Measurements from ENCODE around the gene SNAPC5. TPM values are rescaled to one million over a fixed set of nuclear protein-coding genes. Genes with fewer than 3 reads are reported as not detected.

The SNAPC5 gene
- total and polyA plus RNA-seq, 2 of the 13 experiments (the other 11 are each of a cell fraction or from before 2014, with no cell fraction given): 14.8 to 36.2 TPM

DNA sequence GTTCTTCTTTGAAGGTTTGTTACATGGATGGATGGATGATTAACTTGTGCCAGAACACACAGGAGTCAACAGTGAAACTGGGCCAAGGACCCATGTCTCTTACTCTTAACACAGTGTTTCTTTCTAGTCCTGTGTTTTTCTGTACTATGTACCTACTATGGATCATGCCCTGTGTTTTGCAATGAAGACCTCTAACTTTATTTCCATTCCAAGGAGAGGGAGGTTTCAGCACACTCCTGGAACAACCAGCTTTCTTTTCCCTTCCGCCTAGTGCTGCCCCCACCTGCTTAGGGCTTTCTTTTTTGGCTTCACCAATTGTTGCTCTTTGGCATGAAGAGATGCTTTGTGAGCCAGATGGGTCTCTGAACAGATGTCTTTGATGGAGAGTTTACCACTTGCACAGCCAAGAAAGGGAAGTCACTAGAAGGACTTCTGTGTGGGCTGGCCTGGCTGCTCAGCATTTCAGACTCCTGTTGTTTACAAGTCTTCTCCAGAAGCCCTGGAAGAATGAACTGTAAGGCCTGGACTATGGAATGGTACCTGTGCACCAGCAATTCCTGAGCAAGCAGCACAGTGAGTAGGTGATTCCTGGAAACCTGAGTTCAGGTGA lies 44.5 kb downstream of the SNAPC5 start:
- H3K9ac ChIP-seq (ENCODE audit: insufficient read depth, low read depth, low read length): peak overlapping the region; percentile 43; the same call in 1 of the 2 replicates
- DNase-seq (ENCODE audit: low spot score) (peak; percentile 72), ATAC-seq (peak; percentile 98), FAIRE-seq (peak; percentile 77)
- H4K20me1 ChIP-seq (ENCODE audit: insufficient read depth, low read length): no peaks in the 10 kb centered on the region
- in situ Hi-C loops (cut with HindIII; ENCODE audit: extremely low pct_ligation_motif_present, low pct_unique_long_range_greater_than_20kb) (no loop called here), intact Hi-C loops (cut with micrococcal nuclease; ENCODE audit: unreplicated experiment) (no loop called here)
- H3K4me1 ChIP-seq (ENCODE audit: insufficient read depth, low read length): peaks cover 27% of the 10 kb centered on the region
- BruUV-seq (replicated peaks): no TSS peak
- ChIA-PET CTCF (ENCODE audit: low intra/inter-chr PET ratio, low total read pairs) (no interaction called here), POLR2A (no interaction called here)
- peak overlapping the region; percentile 80 for H3K27ac ChIP-seq (ENCODE audit: extremely low read length, insufficient read depth, low read length)
- 47% methylated on average over 1 of the region's 1 CpG for WGBS (ENCODE audit: low lambda C conversion rate)
- peaks cover 0 to 15% of the 10 kb centered on the region in 2 experiments; a peak in 2 of 5 replicates for H3K36me3 ChIP-seq (replicated peaks in 1 of 2; ENCODE audit: control insufficient read depth in 1 of 2, insufficient read depth in 2 of 2, low read length in 2 of 2)
- H3K4me2 ChIP-seq (ENCODE audit: low read depth, low read length): peak overlapping the region; percentile 40
- H3K79me2 ChIP-seq (ENCODE audit: insufficient read depth, low read length): no peaks in the 10 kb centered on the region
- no peaks in the 10 kb centered on the region for H3K27me3 ChIP-seq (ENCODE audit: control insufficient read depth in 1 of 2, insufficient read depth in 2 of 2, low read length in 2 of 2)
- H3K9me3 ChIP-seq (ENCODE audit: low read length): no peaks in the 10 kb centered on the region
- peak overlapping the region in 1 of 3 experiments; percentile 3; a peak in 1 of 6 replicates for H3K4me3 ChIP-seq (replicated peaks in 1 of 3; ENCODE audit: insufficient read depth in 1 of 3, low read depth in 2 of 3, low read length in 3 of 3)
- no peak overlapping the region for H2AFZ ChIP-seq (ENCODE audit: low read length)
- TF ChIP-seq SP5 (CRISPR knock-in tag; IDR thresholded peaks at IDR 0.05; ENCODE audit: borderline replicate concordance, low read depth) (no peak), NFIC (IDR thresholded peaks at IDR 0.05; ENCODE audit: low read length) (peak; percentile 48; the same call in 1 of the 2 replicates), ZNF124 (CRISPR knock-in tag; IDR thresholded peaks at IDR 0.05) (no peak), MAF1 (CRISPR knock-in tag; IDR thresholded peaks at IDR 0.05; ENCODE audit: borderline replicate concordance) (no peak), PHF8 (CRISPR knock-in tag; IDR thresholded peaks at IDR 0.05) (no peak), RFX1 (IDR thresholded peaks at IDR 0.05) (no peak), ZNF567 (CRISPR knock-in tag; IDR thresholded peaks at IDR 0.05; ENCODE audit: borderline replicate concordance) (no peak), ZNF138 (CRISPR knock-in tag; IDR thresholded peaks at IDR 0.05; ENCODE audit: low read depth) (no peak), HOXD1 (CRISPR knock-in tag; IDR thresholded peaks at IDR 0.05) (no peak), PPARG (CRISPR knock-in tag; conservative IDR thresholded peaks at IDR 0.05) (peak; percentile 77), ZNF616 (CRISPR knock-in tag; IDR thresholded peaks at IDR 0.05; ENCODE audit: low read depth) (no peak), ZNF678 (CRISPR knock-in tag; IDR thresholded peaks at IDR 0.05) (no peak), ZNF792 (CRISPR knock-in tag; IDR thresholded peaks at IDR 0.05) (no peak), KDM2A (CRISPR knock-in tag; IDR thresholded peaks at IDR 0.05; ENCODE audit: borderline replicate concordance, low read depth) (no peak), RFX3 (CRISPR knock-in tag; IDR thresholded peaks at IDR 0.05) (no peak), NFIB (CRISPR knock-in tag; IDR thresholded peaks at IDR 0.05; ENCODE audit: borderline replicate concordance) (no peak), NFYC (CRISPR knock-in tag; IDR thresholded peaks at IDR 0.05) (no peak), ZNF383 (CRISPR knock-in tag; IDR thresholded peaks at IDR 0.05; ENCODE audit: borderline replicate concordance) (no peak), ZSCAN30 (CRISPR knock-in tag; IDR thresholded peaks at IDR 0.05) (no peak), CHD2 (IDR thresholded peaks at IDR 0.05; ENCODE audit: low read depth, low read length) (no peak)
- TF ChIP-seq, protein P1, sequence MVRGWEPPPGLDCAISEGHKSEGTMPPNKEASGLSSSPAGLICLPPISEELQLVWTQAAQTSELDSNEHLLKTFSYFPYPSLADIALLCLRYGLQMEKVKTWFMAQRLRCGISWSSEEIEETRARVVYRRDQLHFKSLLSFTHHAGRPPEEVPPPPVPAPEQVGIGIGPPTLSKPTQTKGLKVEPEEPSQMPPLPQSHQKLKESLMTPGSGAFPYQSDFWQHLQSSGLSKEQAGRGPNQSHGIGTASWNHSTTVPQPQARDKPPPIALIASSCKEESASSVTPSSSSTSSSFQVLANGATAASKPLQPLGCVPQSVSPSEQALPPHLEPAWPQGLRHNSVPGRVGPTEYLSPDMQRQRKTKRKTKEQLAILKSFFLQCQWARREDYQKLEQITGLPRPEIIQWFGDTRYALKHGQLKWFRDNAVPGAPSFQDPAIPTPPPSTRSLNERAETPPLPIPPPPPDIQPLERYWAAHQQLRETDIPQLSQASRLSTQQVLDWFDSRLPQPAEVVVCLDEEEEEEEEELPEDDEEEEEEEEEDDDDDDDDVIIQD (CRISPR knock-in tag; IDR thresholded peaks at IDR 0.05; ENCODE audit: low read depth): peak; percentile 47; the same call in 1 of the 2 replicates
- TF ChIP-seq, protein P2, sequence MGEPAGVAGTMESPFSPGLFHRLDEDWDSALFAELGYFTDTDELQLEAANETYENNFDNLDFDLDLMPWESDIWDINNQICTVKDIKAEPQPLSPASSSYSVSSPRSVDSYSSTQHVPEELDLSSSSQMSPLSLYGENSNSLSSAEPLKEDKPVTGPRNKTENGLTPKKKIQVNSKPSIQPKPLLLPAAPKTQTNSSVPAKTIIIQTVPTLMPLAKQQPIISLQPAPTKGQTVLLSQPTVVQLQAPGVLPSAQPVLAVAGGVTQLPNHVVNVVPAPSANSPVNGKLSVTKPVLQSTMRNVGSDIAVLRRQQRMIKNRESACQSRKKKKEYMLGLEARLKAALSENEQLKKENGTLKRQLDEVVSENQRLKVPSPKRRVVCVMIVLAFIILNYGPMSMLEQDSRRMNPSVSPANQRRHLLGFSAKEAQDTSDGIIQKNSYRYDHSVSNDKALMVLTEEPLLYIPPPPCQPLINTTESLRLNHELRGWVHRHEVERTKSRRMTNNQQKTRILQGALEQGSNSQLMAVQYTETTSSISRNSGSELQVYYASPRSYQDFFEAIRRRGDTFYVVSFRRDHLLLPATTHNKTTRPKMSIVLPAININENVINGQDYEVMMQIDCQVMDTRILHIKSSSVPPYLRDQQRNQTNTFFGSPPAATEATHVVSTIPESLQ (CRISPR knock-in tag; conservative IDR thresholded peaks at IDR 0.05): no peak

All from HepG2 (cell line).